HL-60 (cell line): ENCODE data around the gene SPTA1.

Experiments used
- DNase-seq, 2 experiments: peaks; one replicate each; pipeline ENCODE4 v3.0.0-alpha.2; 2010 to 2020; ENCODE audit warnings: low read depth in 1 of 2, low spot score in 1 of 2
- H3K27ac ChIP-seq: fragments of 250-450 bp; sonication (Bioruptor Pico); replicated peaks from 2 replicates; pipeline ENCODE4 v1.5.1; 2020; ENCODE audit warnings: mild to moderate bottlenecking, moderate library complexity
- H3K27me3 ChIP-seq: fragments of 250-450 bp; sonication (Bioruptor Pico); 2 replicates; pipeline ENCODE4 v1.5.1; 2021; ENCODE audit warnings: mild to moderate bottlenecking, moderate library complexity; ENCODE audit not compliant: insufficient read depth, poor library complexity, severe bottlenecking
- H3K4me3 ChIP-seq: replicated peaks from 2 replicates; pipeline ENCODE4 v1.5.1; 2011; ENCODE audit warnings: mild to moderate bottlenecking, control low read depth, low read length; ENCODE audit not compliant: insufficient read depth
- CTCF ChIP-seq: IDR thresholded peaks from one replicate; pipeline ENCODE4 v1.5.1; 2011; ENCODE audit warnings: low read length, control low read depth, inconsistent platforms; ENCODE audit not compliant: insufficient read depth
- GABPA ChIP-seq: IDR thresholded peaks from 2 replicates; pipeline ENCODE4 v1.6.1; 2012; ENCODE audit warnings: low read depth
- POLR2AphosphoS5 ChIP-seq: IDR thresholded peaks from 2 replicates; pipeline ENCODE4 v1.6.1; 2012; ENCODE audit warnings: low read depth
- REST ChIP-seq: IDR thresholded peaks from 2 replicates; pipeline ENCODE4 v1.6.1; 2012; ENCODE audit warnings: low read depth; ENCODE audit not compliant: insufficient replicate concordance
- SPI1 ChIP-seq: IDR thresholded peaks from 2 replicates; pipeline ENCODE4 v1.6.1; 2012; ENCODE audit warnings: low read depth, mild to moderate bottlenecking, borderline replicate concordance

Gene SPTA1

GRCh38 chr1:158706096-158706495, 19.6 kb upstream of the SPTA1 start:
- H3K4me3 ChIP-seq = no peak overlapping the region
- TF ChIP-seq SPI1 (no peak), GABPA (no peak), POLR2AphosphoS5 (no peak), REST (no peak), CTCF (no peak)
- H3K27me3 ChIP-seq = no peaks in the 10 kb centered on the region
- H3K27ac ChIP-seq = no peak overlapping the region
- no peak for DNase-seq

GRCh38 chr1:158700552-158700951, 14.0 kb upstream of the SPTA1 start, which contains the start of gene OR6K2:
Gene OR6K2 (minus strand): TSS chr1:158700652. CDS start chr1:158700652, 0 bp downstream.
- Histone ChIP-seq H3K4me3 (no peak within 1 kb of the TSS), H3K27me3 (no peaks in the 10 kb centered on the region), H3K27ac (no peak within 1 kb of the TSS)
- TF ChIP-seq SPI1 (no peak), GABPA (no peak), POLR2AphosphoS5 (no peak), CTCF (no peak), REST (no peak)
- DNase-seq = no peak

GRCh38 chr1:158694596-158694995, 8.1 kb upstream of the SPTA1 start:
- Histone ChIP-seq H3K27me3 (no peaks in the 10 kb centered on the region), H3K4me3 (no peak overlapping the region), H3K27ac (no peak overlapping the region)
- TF ChIP-seq CTCF (no peak), GABPA (no peak), SPI1 (no peak), REST (no peak), POLR2AphosphoS5 (no peak)
- no peak for DNase-seq
